HepG2 (cell line): ENCODE results near the gene TEKT1. TPM values are rescaled to one million over a fixed set of nuclear protein-coding genes. Genes with fewer than 3 reads are reported as not detected.
A peak's percentile ranks its signal among the peaks of the same experiment; 100 is the strongest.

Experiments
- ATAC-seq: fragments of 200-7000 bp; cut with Tn5 transposase; 3 replicates; pipeline ENCODE4 v1.9.1; 2020; ENCODE audit warnings: mild to moderate bottlenecking, moderate library complexity
- BruUV-seq: library from RNA; stranded (reverse); fragments of 400-500 nt; replicated peaks from 2 replicates; lab custom pipeline; 2021; lab: Mats Ljungman, UMichigan
- CTCF ChIA-PET: fragments of 300-600 bp; formaldehyde crosslinking; extraction: SDS; loops from one replicate; lab custom pipeline; 2021; ENCODE audit warnings: low total read pairs, inconsistent platforms, low intra/inter-chr PET ratio; lab: Yijun Ruan, JAX
- POLR2A ChIA-PET: fragments of 350-600 bp; sonication (Branson Sonifier 250); formaldehyde crosslinking; loops from one replicate; lab custom pipeline; 2020; ENCODE audit warnings: antibody characterized with exemption, inconsistent platforms; lab: Yijun Ruan, JAX
- DNase-seq: peaks from one replicate; pipeline ENCODE4 v3.0.0-alpha.2; 2015; ENCODE audit warnings: low spot score
- FAIRE-seq: peaks from 3 replicates; lab custom pipeline; 2011; peaks lifted over from hg19 to GRCh38; lab: Jason Lieb, UNC
- H2AFZ ChIP-seq: one replicate; pipeline ENCODE4 v1.6.1; 2011; ENCODE audit warnings: low read length, inconsistent platforms
- H3K27ac ChIP-seq: fragments of 300-600 bp; 3 replicates; pipeline ENCODE4 v1.8.0; 2011; ENCODE audit warnings: mixed run types, mild to moderate bottlenecking, mixed read lengths, low read length, inconsistent platforms; ENCODE audit not compliant: insufficient read depth; ENCODE audit errors: extremely low read length
- H3K27me3 ChIP-seq, 2 experiments: fragments of 200-600 bp in 1 of 2; 2 replicates in 1 of 2; 3 replicates in 1 of 2; pipeline versions ENCODE4 v1.6.0 to v1.8.0; 2011; ENCODE audit warnings: low read length in 2 of 2, mild to moderate bottlenecking in 2 of 2, moderate library complexity in 2 of 2, inconsistent platforms in 1 of 2; ENCODE audit not compliant: insufficient read depth in 2 of 2, control insufficient read depth in 1 of 2
- H3K36me3 ChIP-seq, 2 experiments: fragments of 200-600 bp in 1 of 2; replicated peaks in 1 of 2; 2 replicates in 1 of 2; 3 replicates in 1 of 2; pipeline versions ENCODE4 v1.5.1 to v1.8.0; 2011; ENCODE audit warnings: low read length in 2 of 2, inconsistent platforms in 1 of 2; ENCODE audit not compliant: insufficient read depth in 2 of 2, control insufficient read depth in 1 of 2
- H3K4me1 ChIP-seq: 2 replicates; pipeline ENCODE4 v1.5.1; 2012; ENCODE audit warnings: low read length, inconsistent platforms; ENCODE audit not compliant: insufficient read depth
- H3K4me2 ChIP-seq: 2 replicates; pipeline ENCODE4 v1.6.0; 2011; ENCODE audit warnings: low read depth, low read length, inconsistent platforms
- H3K4me3 ChIP-seq, 3 experiments: fragments of 200-600 bp in 1 of 3; sonication (generic), shearing (Covaris generic) in 1 of 3; replicated peaks in 1 of 3; 2 replicates each; pipeline ENCODE4 v1.5.1; 2011 to 2016; ENCODE audit warnings: low read length in 3 of 3, inconsistent platforms in 2 of 3, low read depth in 2 of 3, mild to moderate bottlenecking in 2 of 3, control low read depth in 1 of 3, mixed read lengths in 1 of 3; ENCODE audit not compliant: insufficient read depth in 1 of 3
- H3K79me2 ChIP-seq: one replicate; pipeline ENCODE4 v1.6.1; 2011; ENCODE audit warnings: low read length, inconsistent platforms; ENCODE audit not compliant: insufficient read depth
- H3K9ac ChIP-seq: 2 replicates; pipeline ENCODE4 v1.6.0; 2011; ENCODE audit warnings: mild to moderate bottlenecking, low read depth, low read length, inconsistent platforms; ENCODE audit not compliant: insufficient read depth
- H3K9me3 ChIP-seq: 2 replicates; pipeline ENCODE4 v1.5.1; 2012; ENCODE audit warnings: mild to moderate bottlenecking, low read length
- H4K20me1 ChIP-seq: 2 replicates; pipeline ENCODE4 v1.6.0; 2011; ENCODE audit warnings: inconsistent platforms, mild to moderate bottlenecking, low read length, moderate library complexity; ENCODE audit not compliant: insufficient read depth
- HNF4A ChIP-seq: sonication (generic); formaldehyde crosslinking; IDR thresholded peaks from 2 replicates; pipeline ENCODE4 v1.4.0; 2020; ENCODE audit warnings: missing genetic modification reagents
- MXI1 ChIP-seq: IDR thresholded peaks from 3 replicates; pipeline ENCODE4 v1.6.1; 2012; ENCODE audit warnings: low read depth, low read length, inconsistent platforms, borderline replicate concordance
- ONECUT2 ChIP-seq: sonication (generic); formaldehyde crosslinking; IDR thresholded peaks from 2 replicates; pipeline ENCODE4 v1.4.0; 2020; ENCODE audit warnings: missing genetic modification reagents
- WGBS: methylation state at CpG from one replicate; pipeline ENCODE4 v1.1.6; 2017; ENCODE audit warnings: low lambda C conversion rate; 5-methylcytosine and 5-hydroxymethylcytosine counted together
- in situ Hi-C: cut with HindIII; loops from 2 replicates; pipeline ENCODE4 v1.10.0; 2017; ENCODE audit warnings: low pct_unique_long_range_greater_than_20kb; ENCODE audit not compliant: extremely low pct_ligation_motif_present
- intact Hi-C: fragments of 100-400 bp; cut with micrococcal nuclease; formaldehyde crosslinking; loops from one replicate; pipeline ENCODE4 v1.10.0; 2022; ENCODE audit not compliant: unreplicated experiment
- polyA plus RNA-seq, 8 experiments: library from polyadenylated mRNA; depleted of rRNA in 3 of 8; stranded (reverse) in 7 of 8; unstranded in 1 of 8; fragments of >200 nt; fragmentation: Illumina TruSeq in 4 of 8; extraction: Trizol in 4 of 8; gene quantifications; 2 replicates each; pipeline versions ENCODE4 v1.2.1 to v1.2.3, GENCODE V29; 2011 to 2016; ENCODE audit warnings: low read depth in 4 of 8, missing spikeins in 1 of 8, mixed read lengths in 1 of 8; ENCODE audit not compliant: insufficient read depth in 1 of 8
- total RNA-seq, 5 experiments: library from RNA; depleted of rRNA; stranded (reverse); fragments of >200 nt; fragmentation: Illumina TruSeq; extraction: Trizol; gene quantifications; 2 replicates each; pipeline ENCODE4 v1.2.3, GENCODE V29; 2016; ENCODE audit warnings: low read depth in 1 of 5
- TF ChIP-seq, protein P1 (sequence below): sonication (generic); formaldehyde crosslinking; conservative IDR thresholded peaks from 2 replicates; pipeline ENCODE4 v1.4.0; 2020; ENCODE audit warnings: missing genetic modification reagents
- TF ChIP-seq, protein P2 (sequence below): sonication (generic); formaldehyde crosslinking; IDR thresholded peaks from 2 replicates; pipeline ENCODE4 v1.4.0; 2020; ENCODE audit warnings: missing genetic modification reagents; ENCODE audit errors: not compliant biosample characterization

TEKT1 gene
- total and polyA plus RNA-seq, 2 of the 13 experiments (the other 11 are each of a cell fraction or from before 2014, with no cell fraction given): not detected

DNA sequence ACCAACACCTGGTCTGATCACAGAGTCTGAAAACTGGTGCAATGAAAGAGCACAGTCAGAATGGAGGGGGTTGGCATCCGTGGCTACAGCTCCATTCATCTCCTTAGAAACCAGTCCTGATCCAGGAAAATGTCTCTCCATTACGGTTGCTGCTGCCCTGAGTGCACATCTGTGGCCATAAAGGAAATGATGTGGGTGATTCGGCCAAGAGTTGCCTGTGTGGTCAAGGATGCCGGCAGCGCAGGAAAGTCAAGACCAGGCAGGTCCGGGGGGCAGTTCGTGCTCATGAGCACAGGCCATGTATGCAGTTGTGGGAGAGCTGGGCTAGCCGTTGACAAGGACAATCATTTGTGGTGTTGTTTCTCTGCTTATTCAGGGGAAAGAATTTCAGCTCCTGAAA, 69.8 kb downstream of the TEKT1 start (continued):
- TF ChIP-seq, protein P1, sequence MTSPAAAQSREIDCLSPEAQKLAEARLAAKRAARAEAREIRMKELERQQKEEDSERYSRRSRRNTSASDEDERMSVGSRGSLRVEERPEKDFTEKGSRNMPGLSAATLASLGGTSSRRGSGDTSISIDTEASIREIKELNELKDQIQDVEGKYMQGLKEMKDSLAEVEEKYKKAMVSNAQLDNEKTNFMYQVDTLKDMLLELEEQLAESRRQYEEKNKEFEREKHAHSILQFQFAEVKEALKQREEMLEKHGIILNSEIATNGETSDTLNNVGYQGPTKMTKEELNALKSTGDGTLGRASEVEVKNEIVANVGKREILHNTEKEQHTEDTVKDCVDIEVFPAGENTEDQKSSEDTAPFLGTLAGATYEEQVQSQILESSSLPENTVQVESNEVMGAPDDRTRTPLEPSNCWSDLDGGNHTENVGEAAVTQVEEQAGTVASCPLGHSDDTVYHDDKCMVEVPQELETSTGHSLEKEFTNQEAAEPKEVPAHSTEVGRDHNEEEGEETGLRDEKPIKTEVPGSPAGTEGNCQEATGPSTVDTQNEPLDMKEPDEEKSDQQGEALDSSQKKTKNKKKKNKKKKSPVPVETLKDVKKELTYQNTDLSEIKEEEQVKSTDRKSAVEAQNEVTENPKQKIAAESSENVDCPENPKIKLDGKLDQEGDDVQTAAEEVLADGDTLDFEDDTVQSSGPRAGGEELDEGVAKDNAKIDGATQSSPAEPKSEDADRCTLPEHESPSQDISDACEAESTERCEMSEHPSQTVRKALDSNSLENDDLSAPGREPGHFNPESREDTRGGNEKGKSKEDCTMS (CRISPR knock-in tag): no peak
- no peak for TF ChIP-seq MXI1
- TF ChIP-seq, protein P2, sequence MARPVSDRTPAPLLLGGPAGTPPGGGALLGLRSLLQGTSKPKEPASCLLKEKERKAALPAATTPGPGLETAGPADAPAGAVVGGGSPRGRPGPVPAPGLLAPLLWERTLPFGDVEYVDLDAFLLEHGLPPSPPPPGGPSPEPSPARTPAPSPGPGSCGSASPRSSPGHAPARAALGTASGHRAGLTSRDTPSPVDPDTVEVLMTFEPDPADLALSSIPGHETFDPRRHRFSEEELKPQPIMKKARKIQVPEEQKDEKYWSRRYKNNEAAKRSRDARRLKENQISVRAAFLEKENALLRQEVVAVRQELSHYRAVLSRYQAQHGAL (CRISPR knock-in tag): no peak

DNA sequence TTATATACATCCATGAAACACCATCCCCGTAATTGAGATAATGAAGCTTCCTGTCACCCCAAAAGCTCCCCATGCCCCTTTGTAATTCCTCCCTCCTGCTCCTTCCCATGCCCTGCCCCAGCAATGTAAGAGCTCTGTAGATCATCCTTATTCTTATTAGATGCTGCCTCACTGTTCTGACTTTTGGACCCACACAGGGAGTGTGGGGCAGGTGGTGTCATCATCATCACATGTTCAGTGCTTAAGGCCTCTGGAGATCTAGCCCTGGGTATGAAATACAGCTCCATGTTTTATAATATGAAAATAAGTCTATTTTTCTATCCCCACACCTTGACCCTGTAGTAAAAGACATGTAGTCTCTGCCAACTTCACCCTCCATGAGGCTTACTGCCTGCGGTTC, 73.8 kb downstream of the TEKT1 start:
- no peak overlapping the region for H3K27ac ChIP-seq
- H3K4me3 ChIP-seq: no peak overlapping the region
- no peaks in the 10 kb centered on the region for H3K36me3 ChIP-seq
- TF ChIP-seq ONECUT2 (no peak), HNF4A (CRISPR knock-in tag) (0 out of 2 replicates have a peak, but pooled peaks have one; percentile 13)
- intact Hi-C loops: no loop called here
- H3K9me3 ChIP-seq: no peaks in the 10 kb centered on the region
- ChIA-PET CTCF (no interaction called here), POLR2A (no interaction called here)
- in situ Hi-C loops: no loop called here
- FAIRE-seq (no peak), ATAC-seq (no peak), DNase-seq (no peak)
- no peak overlapping the region for H3K4me2 ChIP-seq
- no TSS peak for BruUV-seq
- H3K4me1 ChIP-seq: peaks cover 33% of the 10 kb centered on the region
- no peaks in the 10 kb centered on the region for H4K20me1 ChIP-seq
- WGBS: 85% methylated on average over 2 of the region's 2 CpGs
- H2AFZ ChIP-seq: no peak overlapping the region
- H3K79me2 ChIP-seq: no peaks in the 10 kb centered on the region
- no peaks in the 10 kb centered on the region; a peak in 1 of 5 replicates for H3K27me3 ChIP-seq
- no peak overlapping the region for H3K9ac ChIP-seq
